PC-9 (cell line): ENCODE data around the gene ARL10.

Experiments used
- CTCF ChIP-seq: fragments of 200-600 bp; sonication (generic); conservative IDR thresholded peaks from 2 replicates; pipeline ENCODE4 v1.6.1; 2017; ENCODE audit warnings: mixed run types, antibody characterized with exemption, mild to moderate bottlenecking, moderate library complexity
- EZH2 ChIP-seq: fragments of 200-600 bp; sonication (generic); IDR thresholded peaks from 2 replicates; pipeline ENCODE4 v1.8.0; 2017; ENCODE audit warnings: antibody characterized with exemption, low read depth

DNA sequence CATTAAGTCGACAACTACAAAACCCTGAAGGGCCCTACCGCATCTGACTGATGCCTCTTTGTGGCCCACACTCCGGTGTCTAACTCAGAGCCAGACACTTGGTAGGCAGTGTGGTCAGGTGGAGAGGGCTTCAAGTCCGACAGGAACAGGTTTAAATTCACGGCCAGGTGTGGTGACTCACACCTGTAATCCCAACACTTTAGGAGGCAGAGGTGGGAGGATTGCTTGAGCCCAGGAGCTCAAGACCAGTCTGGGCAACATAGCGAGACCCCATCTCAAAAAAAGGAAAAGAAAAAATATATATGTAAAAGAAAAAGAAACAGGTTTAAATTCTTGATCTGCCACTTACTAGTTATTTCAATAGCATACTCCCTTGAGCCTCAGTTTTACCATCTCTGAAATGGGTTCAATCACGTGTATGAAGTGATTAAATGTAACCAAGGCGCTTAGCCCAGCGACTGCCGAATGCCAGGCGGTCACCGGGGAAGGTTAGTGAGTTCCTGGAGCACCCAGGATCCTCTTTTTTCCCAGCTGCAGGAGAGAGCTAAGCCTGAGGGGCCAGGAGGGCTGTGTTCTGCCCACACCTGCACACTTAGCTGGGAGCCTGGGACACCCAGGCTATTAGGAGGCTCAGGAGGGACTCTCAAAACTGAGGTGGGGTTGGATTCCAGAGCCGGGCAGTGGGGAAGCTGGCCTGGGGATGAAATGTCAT is 50.1 kb downstream of the ARL10 start:
- TF ChIP-seq CTCF = no peak
- no peak for TF ChIP-seq EZH2
